Lung (tissue), 12 donors: ENCODE data around the gene OLFML2A. TPM values are rescaled to one million over a fixed set of nuclear protein-coding genes. Genes with fewer than 3 reads are reported as not detected.

Experiments
- ATAC-seq: fragments of 200-7000 bp; cut with Tn5 transposase; one replicate; pipeline ENCODE4 v1.9.1; 2020; ENCODE audit warnings: moderate number of reproducible peaks; ENCODE audit not compliant: insufficient read depth, low FRiP score
- DNase-seq, 3 donors: peaks; one replicate each; pipeline ENCODE4 v3.0.0-alpha.2; 2013 to 2017
- H3K27ac ChIP-seq, 2 donors: one replicate each; pipeline ENCODE4 v1.5.1; 2013; ENCODE audit warnings: mild to moderate bottlenecking in 2 of 2, moderate library complexity in 2 of 2, control low read depth in 1 of 2, inconsistent platforms in 1 of 2, low read depth in 1 of 2, low read length in 1 of 2
- H3K27me3 ChIP-seq, 3 donors: one replicate each; pipeline ENCODE4 v1.5.1; 2013; ENCODE audit warnings: low read length in 2 of 3; ENCODE audit not compliant: control insufficient read depth in 3 of 3, insufficient read depth in 3 of 3
- H3K36me3 ChIP-seq, 4 donors: one replicate each; pipeline ENCODE4 v1.5.1; 2013; ENCODE audit warnings: low read length in 4 of 4, mild to moderate bottlenecking in 1 of 4, moderate library complexity in 1 of 4; ENCODE audit not compliant: control insufficient read depth in 4 of 4, insufficient read depth in 4 of 4
- H3K4me1 ChIP-seq, 5 donors: one replicate each; pipeline ENCODE4 v1.5.1; 2013; ENCODE audit warnings: low read length in 5 of 5, mild to moderate bottlenecking in 2 of 5, moderate library complexity in 1 of 5; ENCODE audit not compliant: control insufficient read depth in 5 of 5, insufficient read depth in 5 of 5
- H3K4me3 ChIP-seq: one replicate; pipeline ENCODE4 v1.5.1; 2013; ENCODE audit warnings: mild to moderate bottlenecking, control low read depth, moderate library complexity
- H3K9ac ChIP-seq, 2 donors: one replicate each; pipeline ENCODE4 v1.5.1; 2013; ENCODE audit warnings: low read length in 2 of 2, control low read depth in 1 of 2; ENCODE audit not compliant: insufficient read depth in 1 of 2
- H3K9me3 ChIP-seq, 4 donors: one replicate each; pipeline ENCODE4 v1.5.1; 2013; ENCODE audit warnings: low read length in 3 of 4, mild to moderate bottlenecking in 1 of 4, moderate library complexity in 1 of 4; ENCODE audit not compliant: control insufficient read depth in 4 of 4, insufficient read depth in 3 of 4
- WGBS, 2 donors: extraction: QIAGEN DNeasy Blood & Tissue Kit; methylation state at CpG; one replicate each; pipeline ENCODE4 v1.1.7; 2013; 5-methylcytosine and 5-hydroxymethylcytosine counted together
- polyA plus RNA-seq, 2 donors: library from polyadenylated mRNA; stranded (reverse); fragments of 200-250 nt; gene quantifications; one replicate each; pipeline ENCODE4 v1.2.1, GENCODE V29; 2013
- total RNA-seq, 2 donors: library from RNA; depleted of rRNA in 1 of 2; stranded (reverse); fragments of >200 nt in 1 of 2; gene quantifications; one replicate each; pipeline ENCODE4 v1.2.1, GENCODE V29; 2014 to 2021
- TF ChIP-seq, protein P1 (sequence below): IDR thresholded peaks from 2 replicates; pipeline ENCODE4 v1.5.1; 2012; ENCODE audit warnings: mild to moderate bottlenecking; ENCODE audit errors: control extremely low read depth, extremely low read depth
- donor health status: control.
- donor health status: control.
- donor health status: Bipolar disorder and iron deficiency.
- donor health status: healthy.
- donor health status: DM: yes; HTN: yes; CAD: no.

OLFML2A gene
- total and polyA plus RNA-seq, 4 donors = 2.0 to 56.7 (median 7.5) TPM

DNA sequence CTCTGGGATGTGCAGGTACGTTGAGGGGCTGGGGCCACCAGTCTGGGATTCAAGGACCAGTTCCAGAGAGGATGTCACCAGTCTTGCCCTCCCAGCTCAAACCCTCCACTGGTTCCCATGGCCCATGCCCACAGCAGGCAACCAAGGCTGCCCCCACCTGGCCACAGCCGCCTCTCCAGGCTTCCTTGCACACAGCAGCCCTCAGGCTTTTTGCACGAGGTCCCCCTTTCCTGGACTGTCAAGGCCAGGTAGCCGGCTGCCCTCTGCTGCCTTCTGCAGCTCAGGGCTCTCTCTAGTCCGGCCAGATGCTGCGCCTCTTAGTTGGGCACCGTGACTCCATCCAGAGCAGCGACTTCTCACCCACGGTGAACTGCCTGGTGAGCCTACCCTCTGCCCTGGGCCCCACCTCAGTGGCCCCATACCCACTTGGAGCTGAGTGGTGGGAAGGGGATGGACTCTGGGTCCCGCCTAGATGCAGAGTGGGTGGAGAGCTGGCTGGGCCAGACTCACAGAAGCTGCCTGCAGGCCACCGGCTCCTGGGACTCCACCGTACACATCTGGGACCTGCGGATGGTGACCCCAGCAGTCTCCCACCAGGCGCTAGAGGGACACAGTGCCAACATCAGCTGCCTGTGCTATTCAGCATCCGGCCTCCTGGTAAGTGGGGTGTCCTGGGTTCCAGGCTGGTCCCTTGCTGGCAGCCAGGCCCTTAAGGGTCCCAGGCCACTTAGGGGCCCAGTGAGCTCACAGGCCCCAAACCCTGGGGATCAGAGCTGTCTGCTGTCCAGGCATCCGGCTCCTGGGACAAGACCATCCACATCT lies 79.2 kb downstream of the OLFML2A start:
- 72 to 73% methylated on average over 16 of the region's 16 CpGs for WGBS, 2 donors
- Histone ChIP-seq H3K4me3 (no peak overlapping the region), H3K9ac (no peak overlapping the region), H3K27me3 (no peaks in the 10 kb centered on the region), H3K9me3 (no peaks in the 10 kb centered on the region), H3K36me3 (peaks cover 17 to 44% (median 29%) of the 10 kb centered on the region in 4 donors), H3K27ac (no peak overlapping the region), H3K4me1 (peaks cover 8 to 22% (median 13%) of the 10 kb centered on the region in 5 donors)
- no peak for DNase-seq
- ATAC-seq = no peak
- TF ChIP-seq, protein P1, sequence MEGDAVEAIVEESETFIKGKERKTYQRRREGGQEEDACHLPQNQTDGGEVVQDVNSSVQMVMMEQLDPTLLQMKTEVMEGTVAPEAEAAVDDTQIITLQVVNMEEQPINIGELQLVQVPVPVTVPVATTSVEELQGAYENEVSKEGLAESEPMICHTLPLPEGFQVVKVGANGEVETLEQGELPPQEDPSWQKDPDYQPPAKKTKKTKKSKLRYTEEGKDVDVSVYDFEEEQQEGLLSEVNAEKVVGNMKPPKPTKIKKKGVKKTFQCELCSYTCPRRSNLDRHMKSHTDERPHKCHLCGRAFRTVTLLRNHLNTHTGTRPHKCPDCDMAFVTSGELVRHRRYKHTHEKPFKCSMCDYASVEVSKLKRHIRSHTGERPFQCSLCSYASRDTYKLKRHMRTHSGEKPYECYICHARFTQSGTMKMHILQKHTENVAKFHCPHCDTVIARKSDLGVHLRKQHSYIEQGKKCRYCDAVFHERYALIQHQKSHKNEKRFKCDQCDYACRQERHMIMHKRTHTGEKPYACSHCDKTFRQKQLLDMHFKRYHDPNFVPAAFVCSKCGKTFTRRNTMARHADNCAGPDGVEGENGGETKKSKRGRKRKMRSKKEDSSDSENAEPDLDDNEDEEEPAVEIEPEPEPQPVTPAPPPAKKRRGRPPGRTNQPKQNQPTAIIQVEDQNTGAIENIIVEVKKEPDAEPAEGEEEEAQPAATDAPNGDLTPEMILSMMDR = no peak

DNA sequence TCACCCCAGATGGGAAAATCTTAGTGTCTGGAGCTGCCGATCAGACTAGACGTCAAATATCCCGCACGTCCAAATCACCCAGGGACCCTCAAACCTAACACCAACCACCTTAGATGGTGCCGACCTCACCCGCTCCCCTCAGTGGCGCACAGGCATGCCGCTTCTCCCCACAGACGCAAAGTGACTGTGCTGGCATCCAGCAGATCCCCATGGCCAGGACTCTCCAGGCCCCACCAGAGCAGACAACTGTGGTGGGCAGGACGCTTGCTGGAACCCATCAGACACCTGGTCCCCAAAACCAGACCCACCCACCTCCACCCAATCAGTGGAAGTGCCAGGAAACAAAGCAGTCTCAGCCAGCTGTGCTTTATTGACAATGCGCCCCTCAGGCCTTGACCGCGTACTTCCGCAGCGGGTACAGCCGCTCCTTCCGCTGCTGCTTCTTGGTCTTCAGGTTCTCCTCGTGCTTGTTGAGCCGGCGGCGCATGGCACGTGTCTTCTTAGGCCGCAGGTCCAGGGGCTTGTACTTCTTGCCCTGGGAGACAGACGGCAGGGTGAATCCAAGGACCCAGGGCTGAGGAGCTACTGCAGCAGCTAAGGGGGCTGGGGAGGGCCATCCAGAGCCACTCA lies 80.7 kb downstream of the OLFML2A start:
- Histone ChIP-seq H3K27me3 (no peaks in the 10 kb centered on the region), H3K4me1 (peaks cover 8 to 21% (median 13%) of the 10 kb centered on the region in 5 donors), H3K27ac (no peak overlapping the region), H3K4me3 (no peak overlapping the region), H3K36me3 (peaks cover 17 to 44% (median 29%) of the 10 kb centered on the region in 4 donors), H3K9ac (no peak overlapping the region), H3K9me3 (no peaks in the 10 kb centered on the region)
- ATAC-seq (no peak), DNase-seq (no peak)
- WGBS, 2 donors = 90 to 91% methylated on average over 24 of the region's 24 CpGs
- TF ChIP-seq, protein P1 = no peak

DNA sequence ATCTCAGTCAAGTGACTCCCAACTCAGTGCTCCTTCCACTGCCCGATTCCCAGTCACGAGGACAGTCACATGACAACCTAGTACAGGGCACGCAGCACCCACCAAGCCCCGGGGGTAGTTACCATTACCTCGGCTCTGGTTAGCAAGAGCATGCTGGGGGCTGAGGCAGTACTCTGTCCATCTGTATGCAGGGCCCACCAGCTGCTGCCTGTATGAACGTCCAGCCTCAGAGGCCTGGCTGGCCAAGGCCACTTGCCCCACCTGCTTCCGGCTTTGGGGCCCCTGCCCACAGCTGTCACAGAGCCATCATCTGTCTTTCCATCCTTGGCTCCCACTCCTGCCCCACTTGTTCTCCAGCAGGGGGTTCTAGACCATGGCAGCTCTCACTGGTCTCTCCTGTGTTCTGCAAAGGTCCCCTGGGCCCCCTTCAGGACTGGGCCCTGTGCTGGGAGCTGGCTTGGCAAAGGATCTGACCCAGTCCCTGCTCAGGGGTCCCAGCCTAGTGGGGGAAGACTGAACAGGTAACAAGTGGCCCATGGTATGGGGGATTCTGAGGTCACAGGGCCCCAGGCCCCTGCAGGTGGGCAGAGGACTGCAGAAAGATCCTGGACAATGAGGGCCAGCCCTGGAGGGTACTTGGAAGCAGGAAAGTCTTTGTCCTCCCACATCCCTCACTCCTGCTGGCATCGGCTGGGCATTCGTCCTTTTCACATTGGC lies 81.6 kb downstream of the OLFML2A start:
- DNase-seq = no peak
- no peaks in the 10 kb centered on the region for H3K27me3 ChIP-seq
- 82 to 86% methylated on average over 9 of the region's 9 CpGs for WGBS, 2 donors
- peaks cover 17 to 44% (median 29%) of the 10 kb centered on the region in 4 donors for H3K36me3 ChIP-seq
- no peak overlapping the region for H3K27ac ChIP-seq
- no peak for ATAC-seq
- H3K9me3 ChIP-seq = no peaks in the 10 kb centered on the region
- H3K4me3 ChIP-seq = no peak overlapping the region
- TF ChIP-seq, protein P1 = no peak
- peaks cover 8 to 18% (median 13%) of the 10 kb centered on the region in 5 donors for H3K4me1 ChIP-seq
- no peak overlapping the region for H3K9ac ChIP-seq
